ENCODE data around the gene HHAT. TPM values are rescaled to one million over a fixed set of nuclear protein-coding genes. Genes with fewer than 3 reads are reported as not detected.
A peak's percentile ranks its signal among the peaks of the same experiment; 100 is the strongest.

The HHAT gene
- total and polyA plus RNA-seq, 2 of the 13 experiments (the other 11 are each of a cell fraction or from before 2014, with no cell fraction given) = 2.6 to 4.9 TPM

DNA sequence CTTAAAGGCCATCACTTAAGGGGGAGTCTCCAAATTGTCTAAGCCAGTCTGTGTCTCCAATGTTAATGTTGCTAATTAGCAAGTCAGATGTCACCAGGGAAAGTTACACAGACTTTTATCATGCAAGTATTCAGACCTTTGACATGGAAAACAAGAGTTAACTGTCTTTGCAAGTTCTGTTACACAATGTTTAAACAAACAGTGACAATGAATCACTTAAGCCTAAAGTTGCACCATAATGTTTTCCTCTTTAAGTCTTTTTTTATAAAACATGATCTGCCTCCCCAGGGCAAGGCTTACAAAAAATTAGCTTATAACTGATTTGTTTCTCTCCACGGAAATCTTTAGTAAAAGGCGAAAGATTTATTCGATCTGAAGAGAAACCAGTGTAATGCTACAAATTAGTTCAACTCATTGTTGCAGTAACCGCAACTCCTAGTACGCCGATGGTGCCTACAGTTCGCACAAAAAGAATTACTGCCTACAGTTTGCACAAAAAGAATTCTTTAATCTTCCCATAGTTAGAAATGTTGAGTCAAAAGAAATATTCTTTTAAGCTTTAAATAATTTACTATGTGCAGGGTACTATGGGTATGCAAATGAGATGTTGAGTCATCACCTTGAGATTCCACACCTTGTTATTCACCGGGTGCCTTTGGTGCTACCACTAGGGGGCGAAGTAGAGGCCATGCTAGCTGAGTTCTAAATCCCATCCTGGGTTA lies 45.3 kb downstream of the HHAT start (continued):
- TF ChIP-seq KAT8 (CRISPR knock-in tag; IDR thresholded peaks at IDR 0.05) = peak; percentile 82
- TF ChIP-seq ZNF562 (CRISPR knock-in tag; IDR thresholded peaks at IDR 0.05; ENCODE audit: borderline replicate concordance) = 0 out of 2 replicates have a peak, but pooled peaks have one; percentile 39
- TF ChIP-seq SP1 (IDR thresholded peaks at IDR 0.05) = no peak
- TF ChIP-seq SP1 (CRISPR knock-in tag; IDR thresholded peaks at IDR 0.05) = peak; percentile 34
- TF ChIP-seq U2AF1 (optimal IDR thresholded peaks at IDR 0.05; ENCODE audit: low read depth, low read length) = no peak
- no peak for TF ChIP-seq ZBTB7B (CRISPR knock-in tag; IDR thresholded peaks at IDR 0.05)
- peak; percentile 82; the same call in 1 of the 2 replicates for TF ChIP-seq DR1 (CRISPR knock-in tag; IDR thresholded peaks at IDR 0.05)
- no peak for TF ChIP-seq AGO2 (optimal IDR thresholded peaks at IDR 0.05; ENCODE audit: low read depth, low read length)
- TF ChIP-seq NFE2L1 (CRISPR knock-in tag; IDR thresholded peaks at IDR 0.05; ENCODE audit: borderline replicate concordance) = no peak
- TF ChIP-seq ZBTB40 (IDR thresholded peaks at IDR 0.05) = no peak
- no peak; the same call in 1 of the 2 replicates for TF ChIP-seq ZBTB40 (CRISPR knock-in tag; IDR thresholded peaks at IDR 0.05)
- TF ChIP-seq, protein P1, sequence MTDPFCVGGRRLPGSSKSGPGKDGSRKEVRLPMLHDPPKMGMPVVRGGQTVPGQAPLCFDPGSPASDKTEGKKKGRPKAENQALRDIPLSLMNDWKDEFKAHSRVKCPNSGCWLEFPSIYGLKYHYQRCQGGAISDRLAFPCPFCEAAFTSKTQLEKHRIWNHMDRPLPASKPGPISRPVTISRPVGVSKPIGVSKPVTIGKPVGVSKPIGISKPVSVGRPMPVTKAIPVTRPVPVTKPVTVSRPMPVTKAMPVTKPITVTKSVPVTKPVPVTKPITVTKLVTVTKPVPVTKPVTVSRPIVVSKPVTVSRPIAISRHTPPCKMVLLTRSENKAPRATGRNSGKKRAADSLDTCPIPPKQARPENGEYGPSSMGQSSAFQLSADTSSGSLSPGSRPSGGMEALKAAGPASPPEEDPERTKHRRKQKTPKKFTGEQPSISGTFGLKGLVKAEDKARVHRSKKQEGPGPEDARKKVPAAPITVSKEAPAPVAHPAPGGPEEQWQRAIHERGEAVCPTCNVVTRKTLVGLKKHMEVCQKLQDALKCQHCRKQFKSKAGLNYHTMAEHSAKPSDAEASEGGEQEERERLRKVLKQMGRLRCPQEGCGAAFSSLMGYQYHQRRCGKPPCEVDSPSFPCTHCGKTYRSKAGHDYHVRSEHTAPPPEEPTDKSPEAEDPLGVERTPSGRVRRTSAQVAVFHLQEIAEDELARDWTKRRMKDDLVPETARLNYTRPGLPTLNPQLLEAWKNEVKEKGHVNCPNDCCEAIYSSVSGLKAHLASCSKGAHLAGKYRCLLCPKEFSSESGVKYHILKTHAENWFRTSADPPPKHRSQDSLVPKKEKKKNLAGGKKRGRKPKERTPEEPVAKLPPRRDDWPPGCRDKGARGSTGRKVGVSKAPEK (CRISPR knock-in tag; IDR thresholded peaks at IDR 0.05; ENCODE audit: borderline replicate concordance) = no peak
- no peak for TF ChIP-seq CHCHD3 (CRISPR knock-in tag; IDR thresholded peaks at IDR 0.05)
- no peak for TF ChIP-seq ZSCAN30 (CRISPR knock-in tag; IDR thresholded peaks at IDR 0.05)
- TF ChIP-seq NBN (conservative IDR thresholded peaks at IDR 0.05) = no peak
- TF ChIP-seq ZNF672 (CRISPR knock-in tag; IDR thresholded peaks at IDR 0.05) = no peak
- peak; percentile 37; the same call in 1 of the 2 replicates for TF ChIP-seq ZKSCAN8 (CRISPR knock-in tag; IDR thresholded peaks at IDR 0.05; ENCODE audit: borderline replicate concordance)
